GM12878 (cell line): ENCODE data around the gene ELAC1. TPM values are rescaled to one million over a fixed set of nuclear protein-coding genes. Genes with fewer than 3 reads are reported as not detected.
"Not testable (repeated sequence)": the region's sequence is repeated elsewhere in the genome, so short reads cannot be mapped to it uniquely, and the experiment has no call there.

ENCODE experiments used
- ATAC-seq: fragments of 200-7000 bp; cut with Tn5 transposase; 3 replicates; pipeline ENCODE4 v1.9.1; 2020; ENCODE audit warnings: mild to moderate bottlenecking, moderate library complexity
- BruUV-seq: library from RNA; stranded (reverse); fragments of 400-500 nt; replicated peaks from 2 replicates; lab custom pipeline; 2021; lab: Mats Ljungman, UMichigan
- CTCF ChIA-PET: fragments of 300-600 bp; sonication (Branson Sonifier 250); formaldehyde crosslinking; extraction: SDS; loops from one replicate; lab custom pipeline; 2021; ENCODE audit warnings: inconsistent platforms; lab: Yijun Ruan, JAX
- POLR2A ChIA-PET: fragments of 350-600 bp; formaldehyde crosslinking; extraction: SDS; loops from one replicate; lab custom pipeline; 2021; ENCODE audit warnings: inconsistent platforms; lab: Charles Lee
- RAD21 ChIA-PET: fragments of 300-600 bp; sonication (Branson Sonifier 250); formaldehyde crosslinking; loops from one replicate; lab custom pipeline; 2023; ENCODE audit warnings: antibody characterized with exemption; ENCODE audit not compliant: unreplicated experiment; lab: Charles Lee
- SMC1A ChIA-PET: fragments of 300-600 bp; sonication (Branson Sonifier 250); formaldehyde crosslinking; loops from one replicate; lab custom pipeline; 2023; ENCODE audit not compliant: unreplicated experiment, uncharacterized antibody; lab: Charles Lee
- DNase-seq: peaks from one replicate; pipeline ENCODE4 v3.0.0-alpha.2; 2011; ENCODE audit warnings: low read depth, low spot score
- FAIRE-seq: peaks from 3 replicates; lab custom pipeline; 2011; peaks lifted over from hg19 to GRCh38; lab: Jason Lieb, UNC
- H2AFZ ChIP-seq: 2 replicates; pipeline ENCODE4 v1.6.0; 2011; ENCODE audit warnings: low read depth, low read length, control low read depth; ENCODE audit not compliant: control insufficient read depth
- H3K27ac ChIP-seq: 2 replicates; pipeline ENCODE4 v1.5.1; 2011; ENCODE audit warnings: control low read depth; ENCODE audit not compliant: control insufficient read depth, insufficient read depth
- H3K27me3 ChIP-seq, 2 experiments: replicated peaks in 1 of 2; 2 replicates each; pipeline versions ENCODE4 v1.6.0 to v1.6.1; 2011; ENCODE audit warnings: low read length in 1 of 2; ENCODE audit not compliant: control insufficient read depth in 2 of 2, insufficient read depth in 2 of 2
- H3K36me3 ChIP-seq, 2 experiments: 2 replicates each; pipeline ENCODE4 v1.5.1; 2011; ENCODE audit warnings: low read length in 1 of 2; ENCODE audit not compliant: control insufficient read depth in 2 of 2, insufficient read depth in 2 of 2
- H3K4me1 ChIP-seq: 2 replicates; pipeline ENCODE4 v1.6.1; 2011; ENCODE audit warnings: mild to moderate bottlenecking, low read length, moderate library complexity, mixed read lengths; ENCODE audit not compliant: control insufficient read depth, insufficient read depth
- H3K4me2 ChIP-seq: 2 replicates; pipeline ENCODE4 v1.6.0; 2011; ENCODE audit warnings: control low read depth; ENCODE audit not compliant: control insufficient read depth, insufficient read depth
- H3K4me3 ChIP-seq: fragments of 200-600 bp; sonication (generic); 2 replicates; pipeline ENCODE4 v1.5.1; 2016
- H3K79me2 ChIP-seq: 2 replicates; pipeline ENCODE4 v1.6.0; 2011; ENCODE audit warnings: low read length; ENCODE audit not compliant: control insufficient read depth, insufficient read depth
- H3K9ac ChIP-seq: 2 replicates; pipeline ENCODE4 v1.8.0; 2011; ENCODE audit warnings: low read length, control low read depth, mixed read lengths; ENCODE audit not compliant: control insufficient read depth, insufficient read depth
- H3K9me3 ChIP-seq: replicated peaks from 3 replicates; pipeline ENCODE4 v1.5.1; 2011; ENCODE audit warnings: mild to moderate bottlenecking, low read length; ENCODE audit not compliant: control insufficient read depth, insufficient read depth
- H4K20me1 ChIP-seq: 2 replicates; pipeline ENCODE4 v1.6.0; 2011; ENCODE audit not compliant: control insufficient read depth, insufficient read depth
- RBBP5 ChIP-seq: fragments of 200-600 bp; sonication (generic); conservative IDR thresholded peaks from 2 replicates; pipeline ENCODE4 v1.6.1; 2016
- SMAD1 ChIP-seq: fragments of 450-650 bp; IDR thresholded peaks from 2 replicates; pipeline ENCODE4 v1.6.1; 2018; ENCODE audit warnings: mild to moderate bottlenecking, low read depth; ENCODE audit not compliant: partially characterized antibody
- WGBS: methylation state at CpG from one replicate; pipeline ENCODE4 v1.1.6; 2016; ENCODE audit warnings: low lambda C conversion rate; ENCODE audit not compliant: insufficient replicate concordance, insufficient coverage; ENCODE audit errors: missing lambda C conversion rate; 5-methylcytosine and 5-hydroxymethylcytosine counted together
- in situ Hi-C: fragments of 300-500 bp; cut with MboI; formaldehyde crosslinking; loops from 9 replicates; pipeline ENCODE4 v1.14.3; 2018; ENCODE audit warnings: mixed read lengths
- intact Hi-C: fragments of 100-400 bp; cut with micrococcal nuclease; formaldehyde crosslinking; loops from one replicate; pipeline ENCODE4 v1.14.2; 2022; ENCODE audit not compliant: unreplicated experiment
- polyA plus RNA-seq, 11 experiments: library from polyadenylated mRNA; depleted of rRNA in 4 of 11; unstranded in 6 of 11; stranded (reverse) in 5 of 11; fragments of >200 nt; fragmentation: Nextera tagmentation in 4 of 11; fragmentation: Illumina TruSeq in 1 of 11; extraction: Ambion mirVana in 4 of 11; extraction: Trizol in 1 of 11; gene quantifications; 1 replicate in 1 of 11; 2 replicates in 10 of 11; pipeline versions ENCODE4 v1.2.1 to v1.2.3, GENCODE V29; 2011 to 2016; ENCODE audit warnings: inconsistent platforms in 2 of 11, missing spikeins in 2 of 11, low read depth in 1 of 11
- total RNA-seq, 4 experiments: library from RNA; depleted of rRNA in 3 of 4; stranded (reverse); fragments of >200 nt in 3 of 4; fragmentation: Illumina TruSeq in 1 of 4; extraction: Trizol in 1 of 4; gene quantifications; 2 replicates each; pipeline versions ENCODE4 v1.2.1 to v1.2.3, GENCODE V29; 2013 to 2021

The ELAC1 gene
- total and polyA plus RNA-seq, 10 of the 15 experiments (the other 5 are each of a cell fraction or from before 2014, with no cell fraction given), result 4.9 to 23.0 (median 9.8) TPM

DNA sequence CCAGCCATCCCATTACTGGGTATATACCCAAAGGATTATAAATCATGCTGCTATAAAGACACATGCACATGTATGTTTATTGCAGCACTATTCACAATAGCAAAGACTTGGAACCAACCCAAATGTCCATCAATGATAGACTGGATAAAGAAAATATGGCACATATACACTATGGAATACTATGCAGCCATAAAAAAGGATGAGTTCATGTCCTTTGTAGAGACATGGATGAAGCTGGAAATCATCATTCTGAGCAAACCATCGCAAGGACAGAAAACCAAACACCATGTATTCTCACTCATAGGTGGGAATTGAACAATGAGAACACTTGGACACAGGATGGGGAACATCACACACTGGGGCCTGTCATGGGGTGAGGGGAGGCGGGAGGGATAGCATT is 35.3 kb downstream of the ELAC1 start:
- CTCF ChIA-PET, FAIRE-seq, DNase-seq, H3K27ac ChIP-seq, BruUV-seq, SMC1A ChIA-PET, H3K4me3 ChIP-seq, H2AFZ ChIP-seq, H3K27me3 ChIP-seq, H3K79me2 ChIP-seq, RAD21 ChIA-PET, H4K20me1 ChIP-seq, H3K9ac ChIP-seq, H3K36me3 ChIP-seq, H3K4me1 ChIP-seq, ATAC-seq, H3K4me2 ChIP-seq, in situ Hi-C loops, POLR2A ChIA-PET, intact Hi-C loops, H3K9me3 ChIP-seq: not testable (repeated sequence)
- 58% methylated on average over 2 of the region's 2 CpGs for whole genome bisulfite sequencing

DNA sequence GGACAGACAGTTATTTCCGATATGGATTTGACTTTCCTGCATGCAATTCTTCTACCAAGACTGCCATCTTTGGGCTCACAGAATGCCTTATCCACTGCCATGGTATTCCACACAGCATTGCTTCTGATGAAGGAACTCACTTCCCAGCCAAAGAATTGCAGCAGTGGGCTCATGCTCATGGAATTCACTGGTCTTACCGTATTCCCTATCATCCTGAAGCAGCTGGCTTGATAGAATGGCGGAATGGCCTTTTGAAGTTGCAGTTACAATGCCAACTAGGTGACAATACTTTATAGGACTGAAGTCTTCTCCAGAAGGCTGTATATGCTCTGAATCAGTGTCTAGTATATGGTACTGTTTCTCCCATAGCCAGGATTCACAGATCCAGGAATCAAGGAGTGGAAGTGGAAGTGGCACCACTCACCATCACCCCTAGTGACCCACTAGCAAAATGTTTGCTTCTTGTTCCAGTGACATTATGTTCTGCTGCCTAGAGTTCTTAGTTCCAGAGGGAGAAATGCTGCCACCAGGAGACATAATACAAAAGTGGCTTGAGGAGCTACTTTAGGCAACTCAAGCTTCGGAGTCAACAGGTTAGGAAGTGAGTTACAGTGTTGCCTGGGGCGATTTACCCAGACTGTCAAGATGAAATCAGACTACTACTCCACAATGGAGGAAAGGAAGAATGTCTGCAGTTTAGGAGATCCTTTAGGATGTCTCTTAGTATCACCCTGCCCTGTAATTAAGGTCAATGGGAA is 38.4 kb downstream of the ELAC1 start:
- no peaks in the 10 kb centered on the region for H4K20me1 ChIP-seq
- no peak overlapping the region for H2AFZ ChIP-seq
- TF ChIP-seq SMAD1 (no peak), RBBP5 (no peak)
- TF ChIP-seq, all 136 proteins: peak for 0
- ATAC-seq, result no peak
- H3K79me2 ChIP-seq, result no peaks in the 10 kb centered on the region
- ChIA-PET SMC1A (no interaction called here), CTCF (no interaction called here), RAD21 (no interaction called here), POLR2A (no interaction called here)
- in situ Hi-C loops (no loop called here), intact Hi-C loops (no loop called here)
- DNase-seq, result no peak
- no peaks in the 10 kb centered on the region for H3K9me3 ChIP-seq
- BruUV-seq, result no TSS peak
- no peak overlapping the region for H3K4me2 ChIP-seq
- H3K9ac ChIP-seq, result no peak overlapping the region
- H3K36me3 ChIP-seq, result no peaks in the 10 kb centered on the region
- H3K4me3 ChIP-seq, result no peak overlapping the region
- no peak for FAIRE-seq
- H3K4me1 ChIP-seq, result no peaks in the 10 kb centered on the region
- no peaks in the 10 kb centered on the region for H3K27me3 ChIP-seq
- WGBS, result 51% methylated on average over 5 of the region's 5 CpGs
- H3K27ac ChIP-seq, result no peak overlapping the region
